ENCODE measurements around the gene CLEC14A. TPM values are rescaled to one million over a fixed set of nuclear protein-coding genes. Genes with fewer than 3 reads are reported as not detected.

CLEC14A gene
- total RNA-seq, 1 experiment from 2014 or later = not detected

- H3K9me3 ChIP-seq (ENCODE audit: low read depth, low read length, poor library complexity, severe bottlenecking) = peaks cover 5% of the 10 kb centered on the region
- ChIA-PET CTCF (interaction anchor here (0.6 kb wide), 1 partner anchor 24 kb away, joined by 8 read pairs; no protein-coding TSS in a partner anchor), POLR2A (ENCODE audit: low non-redundant PET) (interaction anchor here (0.7 kb wide), 1 partner anchor 709 kb away, joined by 18 read pairs; no protein-coding TSS in a partner anchor)
- peak; percentile 34 for DNase-seq (ENCODE audit: low spot score)
- intact Hi-C loops (cut with micrococcal nuclease; ENCODE audit: unreplicated experiment) = loop anchor here (5.0 kb wide), 2 partner anchors 316 to 806 kb away; no protein-coding TSS in a partner anchor
- no peak; the same call in 1 of the 2 replicates for TF ChIP-seq CTCF (conservative IDR thresholded peaks at IDR 0.05; ENCODE audit: low read depth, low read length)
- TF ChIP-seq EZH2 (IDR thresholded peaks at IDR 0.05; ENCODE audit: borderline replicate concordance, low read depth, low read length, poor library complexity, severe bottlenecking) = no peak
- H3K27ac ChIP-seq (ENCODE audit: low read depth, low read length, poor library complexity, severe bottlenecking) = no peak overlapping the region
- peaks cover 4% of the 10 kb centered on the region for H3K4me1 ChIP-seq (ENCODE audit: insufficient read depth, low read length, poor library complexity, severe bottlenecking)
- no peaks in the 10 kb centered on the region for H3K36me3 ChIP-seq (ENCODE audit: insufficient read depth, low read length, poor library complexity, severe bottlenecking)
- BruUV-seq (replicated peaks) = no TSS peak
- peaks cover 26% of the 10 kb centered on the region for H3K27me3 ChIP-seq (replicated peaks; ENCODE audit: insufficient read depth, low read depth, low read length, poor library complexity)
- H3K4me3 ChIP-seq (ENCODE audit: low read depth, low read length, poor library complexity, severe bottlenecking) = peak overlapping the region; percentile 55
Observed at GRCh38 chr14:38211255-38211735, 44.6 kb downstream of the CLEC14A start.

- peaks cover 4% of the 10 kb centered on the region for H3K4me1 ChIP-seq (ENCODE audit: insufficient read depth, low read length, poor library complexity, severe bottlenecking)
- BruUV-seq (replicated peaks) = no TSS peak
- DNase-seq (ENCODE audit: low spot score) = peak; percentile 46
Observed at GRCh38 chr14:38210587-38211216, 45.2 kb downstream of the CLEC14A start.

More at GRCh38 chr14:38210587-38211216, 45.2 kb downstream of the CLEC14A start:
- Histone ChIP-seq H3K36me3 (ENCODE audit: insufficient read depth, low read length, poor library complexity, severe bottlenecking) (no peaks in the 10 kb centered on the region), H3K9me3 (ENCODE audit: low read depth, low read length, poor library complexity, severe bottlenecking) (peaks cover 7% of the 10 kb centered on the region), H3K4me3 (ENCODE audit: low read depth, low read length, poor library complexity, severe bottlenecking) (peak overlapping the region; percentile 55), H3K27me3 (replicated peaks; ENCODE audit: insufficient read depth, low read depth, low read length, poor library complexity) (peaks cover 26% of the 10 kb centered on the region), H3K27ac (ENCODE audit: low read depth, low read length, poor library complexity, severe bottlenecking) (no peak overlapping the region)
- TF ChIP-seq CTCF (conservative IDR thresholded peaks at IDR 0.05; ENCODE audit: low read depth, low read length) = peak; percentile 34; the same call in 1 of the 2 replicates
- TF ChIP-seq EZH2 (IDR thresholded peaks at IDR 0.05; ENCODE audit: borderline replicate concordance, low read depth, low read length, poor library complexity, severe bottlenecking) = no peak
- ChIA-PET POLR2A (ENCODE audit: low non-redundant PET) (interaction anchor here (0.7 kb wide), 2 partner anchors 657 to 709 kb away, joined by 3 to 18 read pairs; no protein-coding TSS in a partner anchor), CTCF (interaction anchor here (0.6 kb wide), 1 partner anchor 25 kb away, joined by 8 read pairs; no protein-coding TSS in a partner anchor)
- intact Hi-C loops (cut with micrococcal nuclease; ENCODE audit: unreplicated experiment) = loop anchor here (5.0 kb wide), 2 partner anchors 317 to 807 kb away; no protein-coding TSS in a partner anchor
